Astrocyte (in vitro differentiated cells and primary cell): ENCODE measurements around the gene DNAH17.

ENCODE experiments used
- CTCF ChIP-seq: IDR thresholded peaks from 2 replicates; pipeline ENCODE4 v1.5.1; 2011; ENCODE audit warnings: low read depth, mild to moderate bottlenecking, inconsistent platforms, low read length, moderate library complexity; ENCODE audit not compliant: insufficient read depth
- EZH2 ChIP-seq: IDR thresholded peaks from 2 replicates; pipeline ENCODE4 v1.6.1; 2012; ENCODE audit warnings: mild to moderate bottlenecking, low read length, inconsistent platforms; ENCODE audit not compliant: insufficient read depth

- no peak for TF ChIP-seq EZH2
- no peak for TF ChIP-seq CTCF
Measured at GRCh38 chr17:78506454-78507309, 70.5 kb downstream of the DNAH17 start.
